HG03280 (cell line): ENCODE data around the gene TOM1.

Experiments
- ATAC-seq: cut with Tn5 transposase; IDR thresholded peaks from one replicate; pipeline ENCODE4 v1.9.1; 2021; ENCODE audit warnings: mild to moderate bottlenecking, moderate library complexity; ENCODE audit not compliant: unreplicated experiment

The TOM1 gene

DNA sequence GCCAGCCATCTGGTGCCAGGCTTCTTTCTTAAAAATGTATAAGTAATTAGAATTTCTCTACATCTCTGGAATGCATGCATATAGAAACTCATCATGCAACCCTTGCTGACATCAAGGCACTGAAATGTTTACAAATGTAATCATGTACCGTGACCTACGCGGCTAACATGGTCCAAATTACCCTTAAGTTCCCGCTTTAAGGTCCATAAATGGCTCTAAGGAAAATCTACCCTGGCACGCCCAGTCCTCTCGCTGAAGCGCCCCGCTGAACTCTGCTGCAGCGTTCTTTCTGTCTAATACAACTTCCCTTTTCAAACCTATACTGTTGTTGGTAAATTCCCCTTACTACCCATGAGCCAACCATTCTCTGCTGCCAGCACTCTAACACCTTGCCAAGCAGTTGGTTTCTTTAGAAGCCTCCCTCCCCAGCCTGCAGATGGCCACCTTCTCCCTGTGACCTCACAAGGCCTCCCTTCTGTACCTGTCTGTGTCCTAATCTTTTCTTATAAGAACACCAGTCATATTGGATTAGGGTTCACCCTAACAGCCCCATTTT is 67.7 kb downstream of the TOM1 start:
- ATAC-seq = no peak

DNA sequence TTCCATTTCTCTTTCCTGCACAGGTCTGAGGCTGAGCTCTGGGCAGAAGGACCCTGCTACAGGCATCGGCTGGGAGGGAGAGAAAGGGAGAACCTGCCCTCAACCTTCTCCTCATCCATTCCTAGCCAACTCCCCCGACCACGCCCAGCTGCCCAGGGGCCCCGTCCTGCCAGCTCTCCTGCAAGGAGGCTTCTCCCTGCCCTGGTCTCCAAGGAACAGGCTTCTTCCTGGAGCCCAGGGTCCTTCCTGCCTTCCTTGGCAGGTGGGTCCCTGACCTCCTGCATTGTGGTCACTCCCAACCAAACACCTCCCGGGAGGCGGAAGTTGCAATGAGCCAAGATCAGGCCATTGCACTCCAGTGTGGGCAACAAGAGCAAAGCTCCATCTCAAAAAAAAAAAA is 68.7 kb downstream of the TOM1 start:
- no peak for ATAC-seq

DNA sequence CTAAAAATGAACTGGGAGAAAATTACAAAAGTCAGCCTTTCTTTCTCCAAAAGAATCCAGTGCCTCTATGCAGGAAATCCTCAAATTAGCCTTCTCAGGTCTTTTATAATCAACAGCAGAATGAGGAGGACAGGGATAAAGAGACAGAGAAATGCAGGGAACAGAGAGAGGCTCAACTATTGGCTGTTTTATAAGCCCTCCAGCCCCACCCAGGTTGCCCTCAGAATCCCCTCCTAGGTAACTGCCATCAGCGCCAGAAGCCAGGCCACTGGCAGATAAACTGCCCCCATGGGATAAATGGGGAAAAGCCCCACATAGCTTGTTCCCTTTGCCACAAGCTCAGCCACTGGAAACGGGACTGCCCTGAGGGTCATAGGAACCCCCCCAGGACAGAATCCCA is 70.3 kb downstream of the TOM1 start:
- no peak for ATAC-seq

DNA sequence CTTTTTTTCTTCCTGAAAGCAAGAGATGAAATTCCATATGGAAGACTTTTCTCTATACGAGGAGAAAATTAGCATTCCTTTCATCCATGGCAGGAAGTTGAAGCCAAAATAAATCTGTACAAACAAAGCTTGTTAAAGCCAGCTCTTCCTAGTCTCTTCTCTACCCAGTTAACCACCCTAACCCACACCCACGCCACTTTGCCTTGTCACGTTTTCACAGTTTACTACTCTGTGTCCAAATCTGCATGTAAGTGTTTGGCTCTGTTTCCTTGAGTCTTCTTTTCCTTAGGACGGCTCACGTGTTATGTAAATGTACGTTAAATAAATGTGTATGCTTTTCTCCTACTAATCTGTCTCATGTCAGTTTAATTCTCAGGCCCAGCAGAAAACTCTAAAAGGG is 74.1 kb downstream of the TOM1 start:
- ATAC-seq = no peak

DNA sequence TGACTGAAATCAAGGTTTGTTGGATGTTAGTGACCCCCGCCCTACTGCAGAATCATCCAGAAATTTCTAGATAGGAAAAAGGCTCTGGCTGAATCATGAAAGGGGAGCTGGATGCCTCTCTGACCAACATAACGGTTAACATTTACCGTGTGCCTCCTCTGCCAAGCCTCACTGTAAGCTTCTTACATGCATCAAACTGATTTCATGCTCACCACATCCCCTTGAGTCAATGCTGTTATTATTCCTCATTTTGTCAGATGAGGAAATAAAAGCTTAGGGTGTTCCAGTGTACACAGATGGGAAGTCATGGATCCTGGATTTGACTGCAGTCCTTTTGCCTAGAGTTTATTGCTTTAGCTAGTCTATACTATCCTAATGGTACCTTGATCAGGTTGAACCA is 75.3 kb downstream of the TOM1 start:
- no peak for ATAC-seq

DNA sequence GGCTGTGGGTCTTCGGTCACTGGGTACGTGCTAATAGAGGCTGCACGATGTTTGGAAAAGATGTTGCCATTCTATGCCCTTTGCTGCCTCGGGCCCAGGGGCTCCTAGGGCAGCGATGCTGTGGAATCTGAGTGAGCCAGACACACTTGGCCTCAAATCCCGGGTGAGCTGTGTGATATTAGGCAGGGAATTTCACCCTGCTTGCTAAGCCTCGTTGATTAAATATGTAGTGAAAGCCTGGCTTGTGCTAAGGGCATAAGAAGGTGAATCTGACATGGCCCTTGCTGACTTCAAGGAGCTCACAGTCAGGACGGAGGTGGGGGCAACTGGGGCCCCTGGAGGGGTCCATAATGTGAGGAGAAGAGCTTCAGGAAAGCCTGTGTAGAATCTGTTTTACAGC is 75.8 kb downstream of the TOM1 start:
- no peak for ATAC-seq

DNA sequence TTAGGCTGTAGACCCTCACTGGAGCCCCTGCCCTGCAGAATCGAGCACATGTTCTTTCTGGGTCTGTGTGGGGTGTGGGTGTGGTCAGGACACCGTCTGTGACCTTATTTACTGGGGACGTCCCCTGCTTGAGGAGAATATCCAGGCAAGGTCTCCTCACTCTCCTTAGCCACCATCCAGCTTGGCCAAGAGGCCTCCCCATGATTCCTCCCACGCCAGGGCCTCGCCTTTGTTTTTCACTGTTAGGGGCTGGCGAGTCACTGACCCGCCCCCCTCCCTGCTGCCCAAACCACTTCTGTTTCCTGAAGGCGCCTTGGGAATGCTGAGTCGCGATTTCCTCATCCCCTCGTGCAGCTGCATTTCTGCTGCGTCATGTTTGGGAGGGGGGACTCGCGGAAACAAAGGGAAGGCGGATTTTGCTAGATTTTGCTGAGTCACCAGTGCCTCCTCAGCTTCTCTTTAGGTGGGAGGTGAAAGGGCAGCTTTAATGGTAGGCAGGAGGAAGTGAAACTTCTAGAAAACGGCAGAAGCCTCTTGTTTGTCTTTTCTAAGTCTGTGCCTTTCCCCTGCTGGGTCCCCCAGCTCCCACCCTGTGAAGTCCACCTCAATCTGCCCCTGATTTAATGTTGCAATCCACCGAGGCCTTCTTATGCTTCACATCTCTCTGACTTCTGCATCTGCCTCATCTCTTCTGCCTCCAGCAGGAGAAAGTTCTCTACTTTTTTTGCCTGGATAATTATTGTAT is 77.2 kb downstream of the TOM1 start:
- ATAC-seq = peak; percentile 66

DNA sequence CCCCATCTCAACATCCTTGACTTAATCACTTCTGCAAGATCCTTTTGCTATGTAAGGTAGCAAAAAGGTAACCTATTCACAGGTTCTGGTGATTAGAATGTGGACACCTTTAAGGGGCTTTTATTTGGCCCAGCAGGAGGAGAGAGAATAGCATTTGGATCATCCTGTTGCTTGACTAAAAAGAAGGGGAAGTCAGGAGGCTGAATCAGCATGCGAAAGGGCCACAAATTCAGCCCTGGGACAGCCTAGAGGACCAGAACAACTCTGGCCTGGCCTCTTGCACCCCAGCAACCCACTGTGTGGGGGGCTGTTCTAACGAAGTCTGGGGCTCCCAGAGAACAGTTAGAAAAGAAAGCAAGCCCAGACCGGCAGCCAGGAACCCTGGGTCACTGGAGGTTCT is 78.0 kb downstream of the TOM1 start:
- no peak for ATAC-seq

DNA sequence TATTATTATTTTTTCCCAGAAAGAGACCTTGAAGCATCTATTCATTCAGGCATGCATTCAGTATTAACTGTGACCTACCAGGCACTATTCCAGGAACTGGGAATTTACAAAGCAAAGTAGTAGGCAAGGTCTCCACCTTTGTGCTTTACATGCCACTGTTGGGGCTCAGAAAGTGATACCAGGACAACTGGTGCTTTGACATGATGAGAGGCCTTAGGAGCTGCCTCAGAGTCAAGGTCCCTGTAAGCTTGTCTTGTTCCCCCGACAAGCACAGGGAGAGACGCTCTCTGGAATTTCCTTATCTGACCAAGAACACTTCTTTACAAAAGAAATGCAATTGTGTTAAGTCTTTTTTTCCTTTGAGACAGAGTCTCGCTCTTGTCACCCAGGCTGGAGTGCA is 78.9 kb downstream of the TOM1 start:
- no peak for ATAC-seq

DNA sequence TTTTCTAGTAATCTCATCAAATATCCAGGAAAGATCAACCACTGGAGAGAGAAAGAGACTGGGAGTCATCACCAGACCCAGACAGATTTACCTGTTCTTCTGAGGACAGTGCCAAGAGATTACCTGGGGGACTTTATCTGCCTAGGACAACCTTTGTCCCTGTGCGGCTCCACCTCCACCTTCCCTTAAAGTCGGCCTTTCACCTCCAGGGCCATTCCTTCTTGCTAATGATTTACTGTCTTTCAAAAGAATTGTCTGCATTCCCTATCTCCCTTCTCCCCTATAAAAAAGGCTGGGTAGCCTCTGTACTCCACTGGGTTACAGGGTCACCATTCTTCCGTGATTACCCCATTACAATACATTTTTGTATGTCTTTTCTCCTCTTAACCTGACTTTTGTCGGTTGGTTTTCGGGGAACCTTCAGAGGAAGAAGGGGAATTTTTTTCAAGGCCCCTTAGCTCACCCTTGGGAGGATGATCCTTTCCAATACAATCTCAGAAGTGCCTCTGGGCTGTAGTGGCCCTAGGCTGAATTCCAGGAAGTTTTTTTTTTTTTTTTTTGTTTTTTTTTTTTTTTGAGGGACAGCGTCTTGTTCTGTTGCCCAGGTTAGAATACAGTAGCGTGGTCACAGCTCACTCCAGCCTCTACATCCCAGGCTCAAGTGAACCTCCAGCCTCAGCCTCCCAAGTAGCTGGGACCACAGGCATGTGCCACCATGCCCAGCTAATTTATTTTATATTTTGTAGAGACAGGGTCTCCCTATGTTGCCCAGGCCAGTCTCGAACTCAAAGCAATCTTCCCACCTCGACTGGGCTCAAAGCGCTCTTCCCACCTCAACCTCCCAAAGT is 79.7 kb downstream of the TOM1 start:
- no peak for ATAC-seq

DNA sequence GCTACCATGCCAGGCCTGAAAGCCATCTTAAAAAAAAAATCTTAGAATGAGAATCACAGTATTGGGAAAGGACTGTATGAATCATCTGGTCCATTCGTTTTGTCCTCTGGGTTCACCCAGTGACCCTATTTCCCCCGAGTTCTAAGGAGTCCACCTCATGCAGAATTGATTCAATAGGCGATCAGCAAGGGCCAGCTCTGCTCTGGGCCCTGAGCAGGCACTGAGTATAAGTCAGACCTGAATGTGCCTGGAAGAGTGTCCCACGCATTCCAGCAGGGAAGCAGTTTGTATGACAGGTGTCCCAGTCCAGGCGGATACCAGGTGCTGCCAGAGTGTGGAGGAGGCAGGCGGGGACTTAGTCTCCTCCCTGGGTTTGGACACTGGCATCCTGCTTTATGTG is 80.3 kb downstream of the TOM1 start:
- ATAC-seq = no peak

DNA sequence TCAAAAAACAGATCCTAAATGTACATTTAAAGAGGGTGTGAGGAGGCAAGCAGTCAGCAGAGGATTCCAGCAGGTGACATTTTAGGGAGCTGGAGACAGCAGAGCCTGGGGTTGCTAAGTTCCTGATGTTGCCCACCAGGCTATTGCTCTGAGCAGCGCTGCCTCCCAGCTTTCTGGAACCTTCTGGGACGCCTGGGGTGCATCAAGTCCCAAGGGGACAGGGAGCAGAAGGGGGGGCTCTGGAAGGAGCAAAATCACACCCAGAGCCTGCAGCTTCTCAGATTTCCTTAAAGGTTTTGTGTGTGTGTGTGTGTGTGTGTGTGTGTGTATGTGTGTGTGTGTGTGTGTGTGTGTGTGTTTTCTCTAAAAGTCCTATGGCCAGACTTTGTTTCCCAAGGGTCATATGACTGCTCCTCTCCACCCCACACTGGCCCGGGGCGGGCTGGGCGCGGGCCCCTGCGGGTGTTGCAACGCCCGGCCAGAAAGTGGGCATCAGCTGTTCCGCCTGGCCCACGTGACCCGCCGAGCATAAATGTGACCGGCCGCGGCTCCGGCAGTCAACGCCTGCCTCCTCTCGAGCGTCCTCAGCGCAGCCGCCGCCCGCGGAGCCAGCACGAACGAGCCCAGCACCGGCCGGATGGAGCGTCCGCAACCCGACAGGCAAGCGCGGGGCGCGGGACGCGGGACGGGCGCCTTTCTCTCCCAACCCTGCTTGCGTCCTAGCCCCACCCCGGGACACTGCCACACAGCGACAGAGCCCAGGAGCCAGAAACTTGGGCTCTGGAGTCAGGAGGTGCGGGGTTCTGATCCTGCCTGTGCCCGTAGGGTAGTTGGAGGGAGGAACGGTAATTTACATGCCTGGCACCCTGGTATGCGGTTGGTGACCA is 81.1 kb downstream of the TOM1 start, which contains the start of gene HMOX1:
Gene HMOX1, plus strand, starts transcription at position 560 of the 887 bp plus-strand sequence. Its CDS starts 78 bp downstream, at position 638.
- peak; percentile 54 for ATAC-seq

DNA sequence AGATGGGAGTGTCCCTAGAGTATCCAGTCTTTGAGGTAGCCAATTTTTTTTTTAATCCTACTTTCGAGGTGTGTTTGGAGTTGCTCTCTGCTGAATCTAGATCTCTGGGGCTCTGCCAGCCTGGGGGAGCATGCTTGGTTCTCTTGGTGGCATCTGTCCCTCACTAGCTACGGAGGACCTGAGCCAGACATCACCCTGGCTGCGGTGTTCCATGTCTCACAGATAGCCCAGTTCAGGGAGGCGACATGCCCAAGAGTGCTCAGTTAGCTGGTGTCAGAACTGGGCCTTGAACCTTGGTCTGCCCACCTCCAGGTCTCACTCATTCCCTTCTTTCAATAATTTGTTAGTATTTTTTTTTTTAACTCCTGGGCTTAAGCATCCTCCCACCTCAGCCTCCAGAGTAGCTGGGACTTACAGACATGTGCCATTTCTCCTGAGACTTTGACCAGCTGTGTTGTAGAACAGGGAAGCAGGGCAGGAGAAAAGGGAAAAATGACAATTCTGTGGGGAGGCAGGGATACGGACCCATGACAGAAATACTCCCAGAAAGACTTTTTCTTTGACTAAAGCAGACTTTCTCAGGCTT is 81.8 kb downstream of the TOM1 start:
- peak; percentile 2 for ATAC-seq

DNA sequence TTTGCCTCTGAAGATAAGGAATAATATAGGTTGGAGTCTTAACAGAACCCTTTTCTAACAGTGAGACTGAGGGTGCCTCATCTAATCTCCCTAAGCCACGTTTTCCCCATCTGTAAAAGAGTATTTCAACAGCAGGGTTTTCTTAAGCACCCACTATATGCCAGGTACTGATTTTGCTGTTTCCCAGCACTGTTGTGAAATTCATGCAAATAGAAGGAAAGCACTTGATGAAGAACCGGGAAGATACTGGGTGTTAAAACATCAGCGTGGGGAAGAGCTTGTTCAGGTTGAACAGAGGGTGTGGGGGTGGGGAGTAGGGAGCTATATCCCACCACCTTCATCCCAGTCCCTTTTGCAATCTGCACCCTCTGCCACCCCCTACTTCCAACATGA is 84.0 kb downstream of the TOM1 start:
- no peak for ATAC-seq

DNA sequence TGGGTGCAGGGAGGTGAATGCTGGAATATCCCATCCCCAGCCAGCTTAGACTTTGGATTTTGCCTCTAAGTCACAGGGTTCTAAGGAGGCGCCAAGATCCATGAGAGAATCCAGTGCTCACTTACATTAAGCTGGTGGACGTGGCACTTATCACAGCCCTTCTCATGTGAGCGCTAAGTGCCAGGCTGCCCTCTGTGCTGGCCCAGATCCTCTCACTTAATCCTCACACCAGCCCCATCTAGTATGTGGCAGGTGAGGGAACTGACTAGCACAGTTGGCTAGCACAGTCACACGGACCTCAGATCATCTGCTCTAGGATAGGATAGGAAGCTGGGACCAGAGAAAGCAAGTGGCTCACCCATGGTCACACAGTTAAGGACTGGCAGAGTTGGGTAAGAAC is 84.8 kb downstream of the TOM1 start:
- ATAC-seq = no peak

DNA sequence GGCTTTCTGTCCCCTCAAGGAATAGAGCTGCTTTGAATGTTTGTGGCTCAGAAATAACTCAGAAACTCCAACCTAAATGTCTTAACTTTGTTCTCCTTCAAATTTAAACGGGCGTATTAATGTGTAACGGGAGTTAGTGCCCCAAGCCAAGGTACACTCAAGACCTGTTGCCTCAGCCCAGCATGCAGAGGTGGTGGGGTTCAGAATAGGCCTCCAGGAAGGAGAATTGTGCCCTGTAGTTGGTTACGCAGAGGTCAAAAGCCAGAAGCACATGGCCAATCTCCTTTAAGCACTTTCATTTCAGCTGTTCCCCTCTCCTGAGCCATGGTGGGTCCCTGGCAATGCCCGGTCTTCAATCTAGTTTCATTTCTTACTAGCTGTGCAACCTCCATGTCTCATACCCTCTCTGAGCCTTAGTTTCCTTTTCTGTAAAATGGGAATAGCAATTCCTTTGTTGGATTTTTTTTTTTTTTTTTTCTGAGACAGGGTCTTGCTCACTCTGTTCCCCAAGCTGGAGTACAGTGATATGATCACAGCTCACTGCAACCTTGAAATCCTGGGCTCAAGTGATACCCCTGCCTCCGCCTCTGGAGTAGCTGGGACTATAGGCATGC is 85.4 kb downstream of the TOM1 start:
- ATAC-seq = no peak

DNA sequence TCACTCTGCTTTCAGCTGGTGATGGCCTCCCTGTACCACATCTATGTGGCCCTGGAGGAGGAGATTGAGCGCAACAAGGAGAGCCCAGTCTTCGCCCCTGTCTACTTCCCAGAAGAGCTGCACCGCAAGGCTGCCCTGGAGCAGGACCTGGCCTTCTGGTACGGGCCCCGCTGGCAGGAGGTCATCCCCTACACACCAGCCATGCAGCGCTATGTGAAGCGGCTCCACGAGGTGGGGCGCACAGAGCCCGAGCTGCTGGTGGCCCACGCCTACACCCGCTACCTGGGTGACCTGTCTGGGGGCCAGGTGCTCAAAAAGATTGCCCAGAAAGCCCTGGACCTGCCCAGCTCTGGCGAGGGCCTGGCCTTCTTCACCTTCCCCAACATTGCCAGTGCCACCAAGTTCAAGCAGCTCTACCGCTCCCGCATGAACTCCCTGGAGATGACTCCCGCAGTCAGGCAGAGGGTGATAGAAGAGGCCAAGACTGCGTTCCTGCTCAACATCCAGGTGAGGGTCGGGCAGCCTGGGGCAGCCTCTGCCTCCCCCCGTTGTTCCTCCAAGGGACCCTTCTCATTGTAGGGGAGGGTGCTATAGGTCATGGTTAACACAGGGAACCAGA is 87.1 kb downstream of the TOM1 start:
- ATAC-seq = no peak

DNA sequence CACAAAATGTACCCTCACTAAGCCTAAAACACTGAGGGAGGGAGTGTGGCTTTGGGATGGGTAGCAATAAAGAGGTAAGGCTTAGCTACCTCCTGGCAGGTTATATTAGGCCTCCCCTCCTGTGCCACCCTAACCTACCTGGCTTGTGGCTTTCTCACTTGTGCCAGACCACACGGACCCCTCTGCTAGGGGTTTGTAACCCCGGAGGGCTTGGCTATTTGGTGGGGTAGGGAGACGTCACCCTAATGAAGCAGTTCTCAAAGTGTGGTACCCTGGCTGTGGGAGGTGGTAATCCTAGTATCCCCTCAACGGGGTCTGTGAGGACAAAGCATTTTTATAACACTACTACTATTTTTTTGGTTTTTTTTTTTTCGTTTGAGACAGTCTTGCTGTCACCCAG is 91.2 kb downstream of the TOM1 start:
- ATAC-seq = no peak

DNA sequence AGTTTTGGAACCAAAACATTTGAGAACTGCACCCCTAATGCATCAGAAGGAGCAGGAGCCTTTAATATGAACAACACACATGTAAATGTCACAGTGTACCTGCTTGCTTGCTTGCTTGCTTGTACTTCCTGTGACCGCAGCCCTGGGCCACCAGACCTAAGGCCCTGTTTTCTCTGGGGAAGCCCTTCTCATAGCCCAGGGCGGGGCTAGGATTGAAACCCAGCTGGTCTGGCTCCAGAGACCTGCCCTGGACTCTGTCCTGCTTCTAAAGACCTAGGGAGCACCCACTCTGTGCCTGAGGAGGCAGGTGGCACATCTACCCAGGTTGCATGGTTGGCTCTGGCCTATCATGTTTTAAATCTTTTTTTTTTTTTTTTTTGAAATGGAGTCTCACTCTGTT is 92.7 kb downstream of the TOM1 start:
- no peak for ATAC-seq
